ENCODE results near the gene TRAF3IP1. TPM values are rescaled to one million over a fixed set of nuclear protein-coding genes. Genes with fewer than 3 reads are reported as not detected.
"Not testable (repeated sequence)": the region's sequence is repeated elsewhere in the genome, so short reads cannot be mapped to it uniquely, and the experiment has no call there.

TRAF3IP1 gene
- total RNA-seq, 3 donors from 2014 or later, result 13.3 to 37.5 (median 16.3) TPM

GRCh38 chr2:238321467-238321866 lies 1.1 kb downstream of the TRAF3IP1 start:
- DNase-seq, result no peak
- peaks cover 8% of the 10 kb centered on the region for H3K4me1 ChIP-seq (ENCODE audit: low read depth)
- no peak overlapping the region for H3K4me3 ChIP-seq
- TF ChIP-seq CTCF (IDR thresholded peaks at IDR 0.05), result no peak
- no peaks in the 10 kb centered on the region for H3K36me3 ChIP-seq (ENCODE audit: low read depth)
- H3K9me3 ChIP-seq, result no peaks in the 10 kb centered on the region
- intact Hi-C loops (cut with DNase I, micrococcal nuclease), result no loop called here
- no peak for ATAC-seq

DNA sequence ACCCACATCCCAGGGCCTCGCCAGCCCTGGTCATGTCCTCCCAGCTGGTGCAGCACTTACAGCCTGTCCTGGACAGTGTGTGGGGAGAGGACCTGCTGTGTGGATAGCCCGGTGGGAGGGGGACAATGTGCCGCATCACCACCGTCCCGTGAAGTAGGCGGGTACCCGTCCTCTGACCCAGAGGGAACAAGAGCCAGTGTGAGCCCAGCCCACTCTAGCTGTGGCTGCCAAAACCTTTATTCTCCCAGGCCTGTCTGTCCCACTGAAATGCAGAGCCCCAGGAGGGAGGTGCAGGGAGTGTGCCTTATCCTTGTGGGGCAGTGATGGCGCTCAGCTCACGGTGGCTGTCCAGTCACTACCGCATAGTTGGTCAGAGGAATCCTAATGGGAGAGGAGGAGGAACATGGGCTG lies 1.7 kb downstream of the TRAF3IP1 start:
- DNase-seq, result no peak
- no peak for ATAC-seq
- Histone ChIP-seq H3K4me1 (ENCODE audit: low read depth) (peaks cover 8% of the 10 kb centered on the region), H3K4me3 (no peak overlapping the region), H3K9me3 (no peaks in the 10 kb centered on the region), H3K36me3 (ENCODE audit: low read depth) (no peaks in the 10 kb centered on the region)
- intact Hi-C loops (cut with DNase I, micrococcal nuclease), result no loop called here
- TF ChIP-seq CTCF (IDR thresholded peaks at IDR 0.05), result no peak

DNA sequence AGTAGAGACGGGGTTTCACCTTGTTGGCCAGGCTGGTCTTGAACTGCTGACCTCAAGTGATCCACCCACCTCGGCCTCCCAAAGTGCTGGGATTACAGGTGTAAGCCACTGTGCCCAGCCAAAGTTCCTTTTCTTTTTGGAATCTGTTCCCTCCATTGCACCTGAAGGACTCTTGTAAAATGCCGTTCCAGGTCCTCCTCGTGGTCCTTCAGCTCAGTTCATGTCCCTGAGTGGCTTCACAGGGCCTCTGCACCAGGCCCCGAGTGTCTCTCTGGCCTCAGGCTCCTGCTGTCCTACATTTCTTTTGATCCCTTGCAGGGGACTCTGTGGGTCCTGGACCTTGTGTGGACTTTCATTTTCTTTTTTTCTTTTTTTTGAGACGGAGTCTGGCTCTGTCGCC lies 3.9 kb downstream of the TRAF3IP1 start:
- intact Hi-C loops (cut with DNase I, micrococcal nuclease); ATAC-seq; DNase-seq; H3K4me3 ChIP-seq; H3K9me3 ChIP-seq; H3K36me3 ChIP-seq (ENCODE audit: low read depth); H3K4me1 ChIP-seq (ENCODE audit: low read depth): not testable (repeated sequence)

- H3K4me3 ChIP-seq, result no peak overlapping the region
- H3K9me3 ChIP-seq, result no peaks in the 10 kb centered on the region
- intact Hi-C loops (cut with DNase I, micrococcal nuclease), result no loop called here
- ATAC-seq, result no peak
- TF ChIP-seq CTCF (IDR thresholded peaks at IDR 0.05), result no peak
- H3K36me3 ChIP-seq (ENCODE audit: low read depth), result no peaks in the 10 kb centered on the region
- H3K4me1 ChIP-seq (ENCODE audit: low read depth), result peaks cover 8% of the 10 kb centered on the region
- no peak for DNase-seq
These were observed 5.4 kb downstream of the TRAF3IP1 start for GRCh38 chr2:238325694-238326093.

- Histone ChIP-seq H3K36me3 (ENCODE audit: low read depth) (no peaks in the 10 kb centered on the region), H3K9me3 (no peaks in the 10 kb centered on the region), H3K4me3 (no peak overlapping the region), H3K4me1 (ENCODE audit: low read depth) (no peaks in the 10 kb centered on the region)
- TF ChIP-seq CTCF (IDR thresholded peaks at IDR 0.05), result no peak
- no peak for DNase-seq
- ATAC-seq, result no peak
- intact Hi-C loops (cut with DNase I, micrococcal nuclease), result no loop called here
These were observed 6.6 kb downstream of the TRAF3IP1 start for GRCh38 chr2:238326801-238327365.

- no peaks in the 10 kb centered on the region for H3K36me3 ChIP-seq (ENCODE audit: low read depth)
- H3K4me3 ChIP-seq, result no peak overlapping the region
- TF ChIP-seq CTCF (IDR thresholded peaks at IDR 0.05), result no peak
- no peaks in the 10 kb centered on the region for H3K4me1 ChIP-seq (ENCODE audit: low read depth)
- ATAC-seq, result no peak
- intact Hi-C loops (cut with DNase I, micrococcal nuclease), result no loop called here
- DNase-seq, result no peak
- no peaks in the 10 kb centered on the region for H3K9me3 ChIP-seq
These were observed 7.4 kb downstream of the TRAF3IP1 start for GRCh38 chr2:238327751-238328150.
